ENCODE results near the gene TEKT5. TPM values are rescaled to one million over a fixed set of nuclear protein-coding genes. Genes with fewer than 3 reads are reported as not detected.

Gene TEKT5
- polyA plus RNA-seq, 10 donors = 0.10 to 0.46 (median 0.22) TPM; not detected in 1

DNA sequence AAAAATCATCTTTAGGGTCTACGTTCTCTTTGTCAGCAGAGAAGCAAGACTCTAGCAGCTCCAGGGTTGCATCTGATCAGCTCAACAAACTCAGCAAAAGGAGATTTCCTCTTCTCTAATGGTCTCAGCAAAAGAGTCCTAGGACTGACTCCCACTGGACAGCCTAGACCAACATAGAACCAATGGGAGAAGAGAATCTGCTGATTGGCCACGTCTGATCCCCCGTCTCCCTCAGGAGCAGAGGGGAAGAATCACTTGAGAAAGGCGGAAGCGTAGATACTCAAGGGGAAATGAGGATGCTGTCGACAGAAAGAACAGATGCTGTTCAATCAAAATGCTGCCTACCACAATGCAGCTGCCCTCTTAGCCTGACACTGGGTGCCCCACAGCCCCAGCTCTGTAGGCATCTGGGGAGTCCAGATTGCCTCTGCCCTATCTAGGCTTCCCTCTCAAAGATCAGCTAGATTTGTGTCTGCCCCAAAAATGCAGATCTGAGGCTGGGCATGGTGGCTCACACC is 82.8 kb downstream of the TEKT5 start:
- DNase-seq = no peak

- DNase-seq = no peak
Measured at GRCh38 chr16:10610499-10611184, 84.1 kb downstream of the TEKT5 start.

DNA sequence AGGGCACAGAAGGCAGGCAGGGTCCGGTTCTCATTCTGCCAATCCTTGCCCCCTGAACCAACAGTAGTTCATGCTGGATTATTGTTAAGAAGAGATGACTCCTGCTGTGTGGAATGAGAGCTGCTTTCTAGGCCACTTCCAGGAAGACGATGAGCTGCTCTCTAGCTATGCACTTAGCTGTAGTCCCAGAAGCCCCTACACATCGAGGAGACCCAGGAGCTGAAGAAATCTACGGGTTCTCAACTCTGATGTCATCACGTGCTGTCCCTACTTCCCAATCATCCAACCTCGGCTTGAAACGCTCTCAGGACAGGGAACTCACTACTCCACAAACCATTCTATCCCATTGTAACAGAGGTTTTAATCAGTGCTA is 85.3 kb downstream of the TEKT5 start:
- peak in 1 of 3 donors; percentile 79 for DNase-seq

DNA sequence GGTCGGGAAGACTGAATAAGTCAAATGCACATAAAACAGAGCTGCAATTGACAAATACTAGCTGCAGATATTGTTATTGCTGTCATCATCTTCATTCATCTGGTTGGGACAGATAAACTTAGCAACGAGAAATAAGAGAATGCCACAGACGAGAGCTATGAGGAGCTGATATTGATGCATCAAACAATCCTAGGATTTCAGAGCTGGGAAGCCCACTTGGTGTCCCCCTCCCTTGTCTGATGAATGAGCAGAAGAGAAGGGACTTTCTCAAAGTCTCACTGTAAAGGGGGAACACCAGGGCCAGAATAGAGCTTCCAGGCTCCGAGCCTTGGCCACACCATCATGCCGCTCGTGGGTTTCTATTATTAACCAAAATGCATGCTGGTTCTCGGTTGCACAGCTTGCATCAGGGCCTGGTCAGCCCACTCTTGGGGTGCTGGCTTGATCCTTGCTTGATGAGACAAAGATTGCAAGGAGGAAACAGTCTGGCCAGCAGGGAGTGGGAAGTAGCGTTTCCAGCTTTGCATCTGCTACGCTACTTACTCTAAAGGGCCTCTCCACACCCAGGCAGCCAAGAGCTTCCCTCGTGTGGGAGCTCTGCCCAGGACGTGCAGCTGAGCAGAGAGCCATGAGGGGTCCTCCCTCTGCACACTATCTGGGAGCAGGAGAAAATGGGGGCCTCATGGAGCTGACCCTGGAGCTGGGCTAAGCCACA is 85.9 kb downstream of the TEKT5 start:
- DNase-seq = peak; percentile 59 to 95 (median 87)

GRCh38 chr16:10607157-10607556 is 87.6 kb downstream of the TEKT5 start:
- no peak for DNase-seq

DNA sequence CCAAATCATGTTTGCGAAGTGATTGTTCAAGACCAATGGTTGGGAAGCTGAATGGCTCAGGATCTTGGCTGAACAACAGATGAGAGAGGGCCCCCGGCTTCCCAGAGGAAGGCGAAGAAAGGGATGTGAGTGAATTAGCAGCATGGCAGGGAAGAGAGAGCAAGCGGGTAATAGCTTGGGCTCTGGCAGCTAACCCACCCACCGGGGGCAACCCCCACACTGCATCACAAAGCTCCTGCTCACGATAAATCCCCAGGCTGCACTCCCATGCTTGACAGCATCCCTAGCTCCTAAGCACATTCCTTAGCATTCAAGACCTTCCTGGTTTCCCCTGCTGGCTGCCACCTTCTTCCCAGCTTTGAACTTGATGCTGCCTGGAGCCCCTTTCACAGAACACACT is 88.1 kb downstream of the TEKT5 start:
- no peak for DNase-seq

DNA sequence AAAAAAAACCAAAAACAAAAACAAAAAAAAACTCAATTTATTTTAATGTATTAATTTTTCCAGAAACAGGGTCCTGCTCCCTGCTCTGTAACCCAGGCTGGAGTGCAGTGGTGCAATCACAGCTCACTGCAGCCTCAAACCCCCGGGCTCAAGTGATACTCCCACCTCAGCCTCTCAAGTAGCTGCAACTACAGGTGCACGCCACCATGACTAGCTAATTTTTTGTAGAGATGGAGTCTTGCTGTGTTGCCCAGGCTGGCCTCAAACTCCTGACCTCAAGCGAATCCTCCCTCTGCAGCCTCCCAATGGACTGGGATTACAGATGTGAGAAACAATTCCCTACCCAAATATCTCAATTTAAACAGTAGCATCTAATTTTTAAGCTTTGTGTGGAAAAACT is 89.1 kb downstream of the TEKT5 start:
- no peak for DNase-seq

- DNase-seq = peak in 1 of 3 donors; percentile 33
Measured at GRCh38 chr16:10601444-10602408, 93.0 kb downstream of the TEKT5 start.

GRCh38 chr16:10600782-10601443 is 93.8 kb downstream of the TEKT5 start:
- DNase-seq = no peak

DNA sequence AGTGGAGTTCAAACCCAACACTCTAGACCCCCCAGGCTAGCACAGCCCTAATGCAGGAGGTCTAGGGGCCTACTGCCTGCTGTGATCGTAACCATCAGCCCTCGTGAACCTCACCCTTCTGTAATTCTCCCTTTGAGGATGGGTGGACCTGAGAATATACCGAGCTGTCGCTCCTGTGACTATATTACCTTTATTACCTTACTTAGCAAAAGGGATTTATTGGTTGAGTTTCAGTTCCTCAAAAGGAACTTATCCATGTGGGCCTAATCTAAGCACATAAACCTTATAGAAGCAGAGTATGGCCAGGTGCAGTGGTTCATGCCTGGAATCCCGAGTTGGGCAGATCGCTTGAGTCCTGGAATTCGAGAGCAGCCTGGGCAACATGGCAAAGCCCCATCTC is 95.1 kb downstream of the TEKT5 start:
- DNase-seq = no peak

- DNase-seq = no peak
Measured at GRCh38 chr16:10598157-10598556, 96.6 kb downstream of the TEKT5 start.

GRCh38 chr16:10597187-10597601 is 97.5 kb downstream of the TEKT5 start:
- DNase-seq = no peak

DNA sequence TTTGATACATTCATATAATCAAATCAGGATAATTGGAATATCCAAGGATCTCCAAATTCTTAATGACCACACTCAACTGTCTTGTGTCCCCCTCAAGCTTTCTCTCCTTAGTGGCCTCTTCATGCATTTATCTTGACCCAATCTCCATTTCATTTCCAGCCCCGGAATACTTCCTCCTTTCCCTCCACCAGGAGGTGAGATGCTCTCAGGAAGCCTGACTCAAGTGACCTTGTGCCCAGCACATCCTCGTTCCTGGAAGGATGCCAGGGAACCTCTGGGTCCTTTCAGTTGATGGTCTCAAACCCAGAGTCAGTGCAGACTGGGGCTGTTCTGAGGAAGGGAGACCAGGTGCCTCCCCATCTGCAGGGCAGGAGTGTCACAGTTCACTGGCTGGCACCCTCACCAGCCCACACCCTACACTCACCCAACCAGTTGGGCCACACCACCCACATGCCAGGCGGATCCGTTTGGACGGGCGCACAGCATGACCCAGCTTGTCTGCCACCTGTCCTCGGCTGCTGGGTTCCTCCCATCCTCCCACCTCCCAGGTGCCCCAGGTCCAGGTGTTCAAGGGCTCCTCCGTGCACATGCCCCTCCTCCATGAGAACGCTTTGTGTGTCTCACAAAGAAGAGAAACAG is 100.3 kb downstream of the TEKT5 start:
- no peak for DNase-seq

GRCh38 chr16:10592611-10593010 is 102.1 kb downstream of the TEKT5 start:
- DNase-seq = no peak

DNA sequence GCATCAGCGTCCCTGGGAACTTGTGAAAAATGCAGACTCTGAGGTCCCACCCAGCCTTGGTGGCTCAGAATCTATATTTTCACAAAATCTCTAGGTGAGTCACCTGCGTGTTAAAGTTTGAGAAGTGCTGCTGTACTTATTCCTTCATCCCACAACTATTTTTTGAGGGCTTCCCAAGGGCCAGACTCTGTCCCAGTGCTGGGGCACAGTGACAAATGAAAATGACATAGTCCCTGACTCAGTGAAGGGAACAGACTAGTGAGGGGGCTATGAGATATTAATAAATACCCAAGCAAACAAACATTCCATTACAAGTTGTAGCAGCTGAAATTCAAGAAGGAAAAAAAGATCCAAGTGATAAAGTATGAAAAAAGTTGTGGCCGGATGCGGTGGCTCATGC is 104.4 kb downstream of the TEKT5 start:
- no peak for DNase-seq

DNA sequence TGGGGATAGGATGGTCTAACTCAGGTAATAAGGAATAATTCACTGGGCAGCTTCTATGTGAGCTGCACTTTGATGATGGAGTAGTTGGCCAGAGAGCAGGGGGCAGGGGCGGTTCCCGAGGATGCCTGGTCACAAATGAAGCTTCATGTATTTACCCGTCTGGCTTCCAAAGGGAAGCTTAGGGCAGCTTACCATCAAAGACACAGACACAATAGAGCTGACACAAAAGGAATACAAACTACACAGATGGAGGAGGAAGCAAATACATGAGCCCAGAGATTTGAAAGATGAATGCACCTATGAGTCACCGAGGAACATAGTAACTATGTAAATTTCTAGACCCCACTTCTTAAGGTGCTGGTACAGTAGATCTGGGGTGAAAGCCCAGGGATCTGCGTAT is 105.6 kb downstream of the TEKT5 start:
- no peak for DNase-seq

GRCh38 chr16:10587622-10588021 is 107.1 kb downstream of the TEKT5 start:
- no peak for DNase-seq

DNA sequence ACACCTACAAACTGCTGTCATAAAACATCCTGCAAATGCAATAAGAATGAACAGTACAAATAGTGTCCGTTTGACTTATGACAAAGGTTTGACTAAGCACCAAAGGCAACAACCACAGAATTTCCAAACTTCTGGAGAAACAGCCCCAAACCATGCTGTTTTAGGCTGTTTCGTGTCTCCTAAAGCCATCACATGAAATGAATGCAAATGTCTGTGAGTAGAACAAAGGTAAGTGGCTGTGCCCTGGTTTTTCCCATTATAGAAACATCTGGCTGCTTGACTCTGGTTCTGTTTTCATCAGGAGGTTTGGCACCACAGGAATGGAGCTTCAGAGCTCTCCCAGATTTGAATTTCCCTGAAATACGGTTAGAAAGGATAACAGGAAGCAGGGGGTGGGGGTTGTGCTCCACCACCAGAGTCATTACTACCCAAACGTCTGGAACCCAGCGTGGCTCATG is 109.7 kb downstream of the TEKT5 start:
- peak in 1 of 3 donors; percentile 41 for DNase-seq

- no peak for DNase-seq
Measured at GRCh38 chr16:10583269-10583668, 111.5 kb downstream of the TEKT5 start.

GRCh38 chr16:10581507-10581906 is 113.2 kb downstream of the TEKT5 start:
- peak in 1 of 3 donors; percentile 23 for DNase-seq

- no peak for DNase-seq
Measured at GRCh38 chr16:10580883-10581247, 113.9 kb downstream of the TEKT5 start.

All from muscle of back (tissue), 11 donors.